Gastroesophageal sphincter (tissue), 4 donors: ENCODE measurements around the gene OR6S1. TPM values are rescaled to one million over a fixed set of nuclear protein-coding genes. Genes with fewer than 3 reads are reported as not detected.

Experiments used
- ATAC-seq: fragments of 150-250 bp; one replicate; pipeline ENCODE4 v1.9.1; 2016; ENCODE audit warnings: mild to moderate bottlenecking, moderate library complexity
- H3K27ac ChIP-seq, 4 donors: fragments of 200-600 bp; sonication (generic) in 3 of 4; 1 replicate in 3 of 4; 2 replicates in 1 of 4; pipeline ENCODE4 v1.5.1; 2016 to 2019
- H3K27me3 ChIP-seq: fragments of 200-600 bp; sonication (generic); one replicate; pipeline ENCODE4 v1.5.1; 2019
- H3K36me3 ChIP-seq, 2 donors: fragments of 200-600 bp; sonication (generic); one replicate each; pipeline ENCODE4 v1.5.1; 2019; ENCODE audit warnings: control low read depth in 1 of 2
- H3K4me1 ChIP-seq, 3 donors: fragments of 200-600 bp; sonication (generic); 1 replicate in 2 of 3; 2 replicates in 1 of 3; pipeline ENCODE4 v1.5.1; 2016 to 2019; ENCODE audit warnings: control low read depth in 2 of 3
- H3K4me3 ChIP-seq, 2 donors: fragments of 200-600 bp; sonication (generic); one replicate each; pipeline ENCODE4 v1.5.1; 2019; ENCODE audit warnings: mild to moderate bottlenecking in 1 of 2, moderate library complexity in 1 of 2
- H3K9me3 ChIP-seq, 3 donors: fragments of 200-600 bp; sonication (generic); one replicate each; pipeline ENCODE4 v1.5.1; 2017 to 2019; ENCODE audit warnings: control low read depth in 2 of 3
- EP300 ChIP-seq: sonication (generic); formaldehyde crosslinking; IDR thresholded peaks from one replicate; pipeline ENCODE4 v1.6.1; 2017; ENCODE audit warnings: antibody characterized with exemption, mild to moderate bottlenecking
- POLR2A ChIP-seq, 2 donors: fragments of 450-650 bp; IDR thresholded peaks; one replicate each; pipeline ENCODE4 v1.6.1; 2017; ENCODE audit warnings: antibody characterized with exemption in 2 of 2, mild to moderate bottlenecking in 2 of 2, moderate library complexity in 1 of 2
- POLR2AphosphoS5 ChIP-seq: sonication (generic); formaldehyde crosslinking; IDR thresholded peaks from one replicate; pipeline ENCODE4 v1.6.1; 2017; ENCODE audit warnings: antibody characterized with exemption
- WGBS, 2 donors: methylation state at CpG; one replicate each; pipeline ENCODE4 v1.1.5; 2018; ENCODE audit warnings: low coverage in 1 of 2; 5-methylcytosine and 5-hydroxymethylcytosine counted together
- total RNA-seq, 4 donors: library from RNA; depleted of rRNA; stranded (reverse); fragments of >200 nt; gene quantifications; one replicate each; pipeline ENCODE4 v1.1.0, GENCODE V29; 2016
- TF ChIP-seq, protein P1 (sequence below), 4 experiments: fragments of 200-600 bp in 2 of 4; fragments of 450-650 bp in 2 of 4; sonication (generic) in 1 of 4; IDR thresholded peaks; one replicate each; pipeline ENCODE4 v1.5.1; 2017 to 2019; ENCODE audit warnings: antibody characterized with exemption in 4 of 4, mild to moderate bottlenecking in 2 of 4, moderate library complexity in 2 of 4

Gene OR6S1
- total RNA-seq, 4 donors from 2014 or later: not detected

DNA sequence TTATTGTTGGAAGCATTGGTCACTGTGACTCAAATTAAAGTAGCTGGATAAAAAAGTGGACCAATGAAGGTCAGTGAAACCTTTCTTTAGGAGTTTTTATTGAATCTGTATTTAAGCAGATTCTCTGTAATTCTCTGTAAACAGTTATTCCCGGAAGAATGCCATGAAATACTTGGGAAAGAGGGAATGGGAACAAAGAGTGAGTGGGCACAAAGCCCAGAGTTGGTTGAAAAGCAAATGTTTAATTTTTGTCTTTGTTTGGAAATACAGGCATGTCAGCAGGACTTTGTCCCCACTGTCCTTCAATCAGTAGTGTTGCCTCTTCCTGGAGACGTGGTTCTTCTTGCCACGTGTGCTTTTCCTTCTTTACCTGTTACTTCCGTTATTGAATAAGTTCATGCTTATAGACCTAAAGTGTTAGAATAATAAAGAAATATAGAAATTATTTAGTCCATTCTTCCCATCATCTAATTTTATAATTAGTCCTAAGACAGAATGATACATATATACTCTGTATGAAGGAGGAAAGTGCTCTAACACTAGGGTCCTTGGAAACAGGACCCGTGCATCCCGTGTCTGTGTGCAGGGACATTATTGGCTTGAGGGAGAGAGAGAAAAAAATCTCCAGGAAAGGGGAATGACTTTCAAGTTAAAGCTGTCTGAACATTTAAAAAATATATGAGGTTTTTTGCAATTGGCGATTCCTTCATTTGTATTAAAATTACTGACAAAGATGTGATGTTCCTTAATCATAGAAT lies 45.1 kb upstream of the OR6S1 start:
- Histone ChIP-seq H3K4me1 (peaks cover 0 to 60% (median 11%) of the 10 kb centered on the region in 3 donors), H3K9me3 (no peaks in the 10 kb centered on the region), H3K36me3 (no peaks in the 10 kb centered on the region), H3K27ac (peak overlapping the region in 3 of 4 donors; percentile 0 to 100 (median 99)), H3K27me3 (no peaks in the 10 kb centered on the region), H3K4me3 (peak overlapping the region; percentile 14 to 76)
- no peak for TF ChIP-seq POLR2A (IDR thresholded peaks at IDR 0.05)
- TF ChIP-seq, protein P1, sequence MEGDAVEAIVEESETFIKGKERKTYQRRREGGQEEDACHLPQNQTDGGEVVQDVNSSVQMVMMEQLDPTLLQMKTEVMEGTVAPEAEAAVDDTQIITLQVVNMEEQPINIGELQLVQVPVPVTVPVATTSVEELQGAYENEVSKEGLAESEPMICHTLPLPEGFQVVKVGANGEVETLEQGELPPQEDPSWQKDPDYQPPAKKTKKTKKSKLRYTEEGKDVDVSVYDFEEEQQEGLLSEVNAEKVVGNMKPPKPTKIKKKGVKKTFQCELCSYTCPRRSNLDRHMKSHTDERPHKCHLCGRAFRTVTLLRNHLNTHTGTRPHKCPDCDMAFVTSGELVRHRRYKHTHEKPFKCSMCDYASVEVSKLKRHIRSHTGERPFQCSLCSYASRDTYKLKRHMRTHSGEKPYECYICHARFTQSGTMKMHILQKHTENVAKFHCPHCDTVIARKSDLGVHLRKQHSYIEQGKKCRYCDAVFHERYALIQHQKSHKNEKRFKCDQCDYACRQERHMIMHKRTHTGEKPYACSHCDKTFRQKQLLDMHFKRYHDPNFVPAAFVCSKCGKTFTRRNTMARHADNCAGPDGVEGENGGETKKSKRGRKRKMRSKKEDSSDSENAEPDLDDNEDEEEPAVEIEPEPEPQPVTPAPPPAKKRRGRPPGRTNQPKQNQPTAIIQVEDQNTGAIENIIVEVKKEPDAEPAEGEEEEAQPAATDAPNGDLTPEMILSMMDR (IDR thresholded peaks at IDR 0.05): no peak
- TF ChIP-seq POLR2AphosphoS5: no peak
- TF ChIP-seq EP300: no peak
- 58 to 59% methylated on average over 7 of the region's 7 CpGs for WGBS, 2 donors
- no peak for ATAC-seq

DNA sequence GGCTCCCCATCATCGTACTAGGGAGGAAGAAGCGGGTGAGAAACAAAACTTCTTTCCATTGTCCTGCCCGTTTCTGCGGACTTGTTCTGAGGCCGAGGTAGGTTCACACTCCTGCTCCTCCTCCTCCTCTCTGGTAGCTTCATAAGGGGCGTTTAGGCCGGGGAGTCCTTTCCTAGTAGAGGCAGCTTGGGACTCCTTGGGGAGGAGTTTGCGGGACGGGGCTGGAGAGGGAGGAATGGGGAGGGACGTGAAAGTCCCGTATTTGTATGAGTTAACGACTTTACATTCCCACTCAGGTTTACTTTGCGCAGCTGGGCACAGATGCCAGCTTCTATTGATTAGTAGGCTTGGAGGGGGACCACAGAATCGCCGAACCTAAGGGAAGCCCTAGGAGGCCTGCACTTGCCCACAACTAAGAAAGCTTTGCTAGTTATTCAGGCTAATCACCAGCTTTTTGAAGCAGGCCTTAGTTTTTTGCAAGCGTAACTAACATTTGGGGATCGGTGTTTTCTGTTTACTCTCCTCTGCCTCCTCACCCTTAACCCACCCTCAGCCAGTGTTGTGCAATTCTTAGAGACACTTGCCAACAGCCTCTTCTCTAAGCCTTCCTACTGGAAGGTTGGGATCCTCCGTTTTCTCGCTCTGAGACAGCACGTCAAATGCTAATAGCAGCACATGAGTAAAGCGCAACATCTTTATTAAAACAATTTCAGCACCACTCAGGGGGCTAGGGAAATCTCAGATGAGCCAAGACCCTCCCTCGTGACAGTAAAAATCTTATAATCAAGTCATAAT lies 43.4 kb upstream of the OR6S1 start:
- TF ChIP-seq POLR2A (IDR thresholded peaks at IDR 0.05): no peak
- TF ChIP-seq POLR2AphosphoS5: peak; percentile 63
- H3K9me3 ChIP-seq: no peaks in the 10 kb centered on the region
- peaks cover 7 to 61% (median 16%) of the 10 kb centered on the region in 3 donors for H3K4me1 ChIP-seq
- ATAC-seq: no peak
- 7 to 8% methylated on average over 12 to 13 of the region's 22 CpGs for WGBS, 2 donors
- H3K27ac ChIP-seq: peak overlapping the region; percentile 95 to 100 (median 100)
- H3K27me3 ChIP-seq: no peaks in the 10 kb centered on the region
- peak overlapping the region; percentile 64 to 76 for H3K4me3 ChIP-seq
- H3K36me3 ChIP-seq: no peaks in the 10 kb centered on the region

DNA sequence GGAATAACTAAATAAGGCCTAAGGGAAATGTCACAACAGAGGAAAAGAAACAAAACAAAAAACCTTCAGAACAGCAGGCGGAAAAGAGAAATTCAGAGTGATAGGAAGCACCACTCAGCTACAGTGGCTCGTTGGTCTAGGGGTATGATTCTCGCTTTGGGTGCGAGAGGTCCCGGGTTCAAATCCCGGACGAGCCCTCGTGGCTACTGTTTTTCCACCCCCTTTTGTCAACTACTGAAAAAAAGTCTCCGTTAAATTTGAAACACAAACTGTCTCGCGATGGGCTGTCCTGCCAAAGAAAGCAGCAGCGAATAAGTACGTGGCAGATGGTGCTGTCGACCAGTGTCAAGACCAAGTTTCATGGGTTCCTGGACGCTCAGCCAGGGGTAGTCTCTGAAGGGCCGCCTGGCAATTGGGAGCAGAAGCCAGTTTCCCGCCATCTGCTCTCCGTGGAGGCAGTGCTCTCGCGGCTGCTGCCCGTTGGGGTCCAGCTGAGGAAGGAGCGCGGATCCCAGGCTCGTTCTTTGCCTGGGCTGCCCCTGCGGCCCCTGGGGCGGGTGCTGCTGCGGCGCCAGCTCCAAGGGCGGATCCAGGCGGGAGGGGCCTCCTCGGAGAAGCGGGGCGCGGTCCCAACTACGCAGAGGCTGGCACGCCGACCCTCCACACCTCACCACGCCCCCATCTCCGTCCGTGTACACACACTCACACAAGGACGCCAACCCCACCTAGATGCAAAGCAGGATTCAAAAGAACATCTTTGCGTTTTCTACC lies 42.6 kb upstream of the OR6S1 start, which contains the start of gene RNASE4:
Gene RNASE4, plus strand, starts transcription at position 670 of the 771 bp plus-strand sequence. CDS start 14,812 bp downstream, outside the sequence.
- H3K4me1 ChIP-seq: peaks cover 7 to 60% (median 16%) of the 10 kb centered on the region in 3 donors
- peak within 1 kb of the TSS; percentile 95 to 100 (median 100) for H3K27ac ChIP-seq
- no peaks in the 10 kb centered on the region for H3K36me3 ChIP-seq
- ATAC-seq: peak; percentile 69
- H3K9me3 ChIP-seq: no peaks in the 10 kb centered on the region
- no peaks in the 10 kb centered on the region for H3K27me3 ChIP-seq
- H3K4me3 ChIP-seq: peak within 1 kb of the TSS; percentile 64 to 76
- TF ChIP-seq POLR2AphosphoS5: peak; percentile 70
- TF ChIP-seq, protein P1 (IDR thresholded peaks at IDR 0.05): peak in 2 of 4 experiments; percentile 9 to 14
- peak; percentile 62 to 75 for TF ChIP-seq POLR2A (IDR thresholded peaks at IDR 0.05)
- TF ChIP-seq EP300: no peak
- 0 to 1% methylated on average over 11 to 17 of the region's 42 CpGs for WGBS, 2 donors

DNA sequence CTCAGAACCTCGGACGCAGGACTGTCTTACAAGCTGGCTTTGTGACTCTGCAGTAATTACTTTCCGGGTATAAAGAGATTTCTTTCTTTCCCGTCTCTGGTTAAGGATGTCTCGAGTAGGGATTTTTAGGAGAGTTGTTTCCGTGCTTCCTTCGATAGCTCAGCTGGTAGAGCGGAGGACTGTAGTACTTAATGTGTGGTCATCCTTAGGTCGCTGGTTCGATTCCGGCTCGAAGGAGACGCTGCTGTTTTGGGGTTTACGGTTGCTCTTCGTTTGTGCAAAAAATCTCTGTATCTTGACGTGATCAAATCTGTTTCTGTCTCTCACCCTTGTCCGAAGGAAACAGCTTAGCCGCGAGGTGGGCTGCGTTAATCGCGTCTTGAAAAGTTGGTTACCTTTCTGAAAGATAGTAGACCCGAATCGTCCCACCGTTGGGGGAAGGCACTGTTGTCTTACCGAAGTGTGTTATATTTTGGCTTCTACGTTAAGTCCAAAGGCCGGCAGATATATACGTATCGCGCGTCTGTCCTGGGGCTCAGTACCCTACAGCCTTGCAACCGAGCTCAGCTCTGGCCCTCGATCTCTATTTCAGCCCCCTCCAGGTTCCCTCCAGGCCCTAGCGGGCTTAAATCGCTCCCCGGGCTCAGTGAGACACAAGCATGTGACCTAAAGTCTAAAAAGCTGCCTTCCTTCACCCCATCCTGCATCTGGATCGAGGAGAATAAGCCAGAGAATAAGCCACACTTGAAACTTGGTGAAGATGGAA lies 41.8 kb upstream of the OR6S1 start:
- H3K4me3 ChIP-seq: peak overlapping the region; percentile 64 to 76
- peaks cover 7 to 53% (median 16%) of the 10 kb centered on the region in 3 donors for H3K4me1 ChIP-seq
- no peaks in the 10 kb centered on the region for H3K27me3 ChIP-seq
- peak; percentile 45 for ATAC-seq
- H3K9me3 ChIP-seq: no peaks in the 10 kb centered on the region
- WGBS, 2 donors: 0% methylated on average over 12 to 24 of the region's 38 CpGs
- no peaks in the 10 kb centered on the region for H3K36me3 ChIP-seq
- H3K27ac ChIP-seq: peak overlapping the region; percentile 95 to 100 (median 100)
- TF ChIP-seq POLR2A (IDR thresholded peaks at IDR 0.05): no peak
- TF ChIP-seq EP300: no peak
- TF ChIP-seq, protein P1 (IDR thresholded peaks at IDR 0.05): no peak
- TF ChIP-seq POLR2AphosphoS5: no peak
